ENCODE results near the gene HCAR3.
"Not testable (repeated sequence)": the region's sequence is repeated elsewhere in the genome, so short reads cannot be mapped to it uniquely, and the experiment has no call there.

Gene HCAR3

GRCh38 chr12:122721057-122721545 lies 4.5 kb upstream of the HCAR3 start:
- no peak for DNase-seq

DNA sequence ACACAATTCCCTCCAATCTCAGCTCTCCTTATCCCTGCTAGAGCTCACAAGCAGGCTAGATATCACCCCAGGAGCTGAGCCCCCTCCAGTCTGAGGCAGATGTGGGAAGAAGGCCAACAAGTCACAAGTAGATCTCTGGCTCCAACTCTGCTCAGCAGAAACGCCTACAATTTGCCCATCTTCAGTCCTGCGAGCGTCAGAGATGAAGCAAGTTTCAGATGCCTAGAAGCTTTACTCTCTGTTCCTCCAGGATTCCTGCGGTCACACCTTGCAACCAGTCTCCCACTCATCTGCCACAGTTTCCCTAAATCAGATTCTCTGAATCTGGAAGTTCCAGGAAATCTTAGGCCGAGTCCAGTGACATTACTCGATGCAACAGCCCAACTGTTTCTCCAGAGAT lies 1.4 kb downstream of the HCAR3 start:
- DNase-seq = not testable (repeated sequence)

DNA sequence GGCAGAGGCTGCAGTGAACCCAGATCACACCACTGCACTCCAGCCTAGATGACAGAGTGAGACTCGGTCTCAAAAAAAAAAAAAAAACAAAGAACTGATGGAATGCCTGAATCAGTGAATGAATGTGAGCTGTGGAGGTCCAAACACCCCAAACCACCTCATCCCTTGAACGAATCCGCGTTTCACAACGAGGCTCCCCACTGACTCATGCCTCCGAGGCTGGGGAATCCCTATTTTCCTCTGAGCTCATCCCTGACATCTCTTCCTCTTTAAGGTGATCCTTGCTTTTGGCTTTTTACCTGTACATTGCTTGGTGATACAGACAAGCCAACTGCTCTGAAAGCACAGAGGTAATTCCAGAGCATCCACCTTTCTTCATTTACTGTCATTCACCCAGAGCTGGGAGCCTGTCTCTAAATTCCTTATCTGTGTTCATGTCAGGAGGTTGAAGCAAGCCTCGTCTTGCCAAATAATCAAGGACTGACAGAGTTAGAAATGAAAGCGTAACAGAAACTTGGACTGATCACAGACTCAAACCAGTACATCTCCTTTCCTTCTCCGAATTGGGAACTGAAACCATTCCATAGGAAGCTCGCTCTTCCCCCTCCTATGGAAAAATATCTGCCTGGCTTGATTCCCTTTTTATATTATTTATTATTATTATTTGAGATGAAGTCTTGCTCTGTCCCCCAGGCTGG lies 3.0 kb downstream of the HCAR3 start:
- not testable (repeated sequence) for DNase-seq

DNA sequence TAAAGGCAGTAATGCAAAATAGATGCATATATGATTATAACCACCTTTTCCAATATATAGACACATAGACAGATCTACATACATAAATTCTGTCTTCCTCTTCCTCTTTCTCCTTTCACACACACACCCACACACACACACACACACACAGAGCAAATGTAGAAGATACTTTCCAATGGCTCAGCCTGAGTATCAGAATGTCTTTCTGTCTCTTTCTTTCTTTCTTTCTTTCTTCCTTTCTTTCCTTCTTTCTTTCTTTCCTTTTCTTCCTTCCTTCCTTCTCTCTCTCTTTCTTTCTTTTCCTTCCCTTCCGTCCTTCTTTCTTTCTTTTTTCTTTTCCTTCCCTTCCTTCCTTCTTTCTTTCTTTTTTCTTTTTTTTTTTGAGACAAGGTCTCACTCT lies 5.3 kb downstream of the HCAR3 start:
- DNase-seq = not testable (repeated sequence)

DNA sequence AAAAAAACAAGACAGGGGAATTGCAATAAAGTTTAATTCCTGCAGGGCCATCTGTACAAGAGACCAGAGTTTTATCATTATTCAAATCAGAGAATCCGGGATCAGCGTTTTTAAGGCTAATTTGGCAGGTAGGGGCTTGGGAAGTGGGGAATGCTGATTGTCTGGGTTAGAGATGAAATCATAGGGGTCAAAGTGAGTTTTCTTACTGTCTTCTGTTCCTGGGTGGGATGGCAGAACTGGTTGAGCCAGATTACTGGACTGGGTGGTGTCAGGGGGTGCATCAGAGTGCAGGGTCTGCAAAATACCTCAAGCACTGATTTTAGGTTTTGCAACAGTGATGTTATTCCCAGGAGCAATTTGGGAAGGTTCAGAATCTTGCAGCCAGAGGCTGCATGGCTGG lies 6.3 kb downstream of the HCAR3 start:
- not testable (repeated sequence) for DNase-seq

GRCh38 chr12:122709287-122709686 lies 7.3 kb downstream of the HCAR3 start:
- DNase-seq = not testable (repeated sequence)

DNA sequence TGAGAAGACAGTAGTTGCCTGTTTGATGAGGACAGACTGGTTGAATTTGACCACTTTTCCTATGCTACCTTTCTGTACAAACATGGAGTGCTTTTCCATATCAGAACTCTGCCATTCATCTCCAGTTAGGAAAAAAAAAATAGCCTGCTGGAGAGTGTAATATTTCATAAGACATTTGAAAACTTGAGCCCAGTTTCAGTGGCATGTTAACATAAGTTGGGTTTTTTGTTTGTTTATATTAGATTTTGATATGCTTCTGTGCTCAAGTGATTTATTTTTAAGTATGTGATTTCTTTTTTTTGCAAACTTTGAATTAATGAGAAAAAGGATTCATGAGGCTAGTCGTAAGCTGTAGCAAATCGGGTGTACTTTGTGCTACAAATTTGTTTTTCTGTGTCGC lies 12.8 kb downstream of the HCAR3 start:
- not testable (repeated sequence) for DNase-seq

DNA sequence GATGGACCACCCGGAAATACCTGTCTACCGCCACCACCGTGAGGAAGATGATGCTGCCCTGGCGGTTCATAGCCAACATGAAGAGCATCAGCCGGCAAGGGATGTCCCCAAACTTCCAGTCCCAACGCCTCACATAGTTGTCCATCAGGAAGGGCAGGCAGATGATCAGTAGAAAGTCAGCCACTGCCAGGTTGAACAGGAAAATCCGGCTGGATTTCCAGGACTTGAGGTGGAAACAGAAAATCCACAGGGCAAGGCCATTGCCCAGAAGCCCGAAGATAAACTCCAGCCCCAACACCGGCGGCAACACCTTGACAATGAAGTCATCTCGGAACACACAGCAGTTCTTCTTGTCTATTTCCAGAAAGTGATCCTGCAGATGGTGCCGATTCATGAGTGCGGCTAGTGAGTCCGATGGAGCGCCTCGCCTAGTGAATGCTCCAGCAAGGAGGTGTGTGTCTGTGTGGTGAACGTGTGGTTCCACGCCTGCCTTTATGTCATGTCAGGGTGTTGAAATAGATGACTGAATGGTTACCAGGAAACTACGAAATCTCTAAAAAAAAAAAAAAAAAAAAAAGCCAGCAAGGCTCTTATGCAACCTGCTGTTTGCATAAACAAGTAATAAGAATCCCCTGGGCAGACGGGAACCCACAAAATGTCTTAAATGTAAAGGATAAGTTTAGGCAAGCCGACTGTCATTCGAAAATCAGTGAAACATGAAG lies 13.6 kb downstream of the HCAR3 start, which contains the start of gene HCAR2:
Gene HCAR2 (minus strand): TSS at position 468 of the 722 bp plus-strand sequence. CDS start 74 bp downstream, at position 394.
- not testable (repeated sequence) for DNase-seq

- not testable (repeated sequence) for DNase-seq
Observed at GRCh38 chr12:122701481-122701880, 15.1 kb downstream of the HCAR3 start.

- DNase-seq = not testable (repeated sequence)
Observed at GRCh38 chr12:122700038-122700710, 16.4 kb downstream of the HCAR3 start.

GRCh38 chr12:122696922-122697321 lies 19.7 kb downstream of the HCAR3 start:
- DNase-seq = not testable (repeated sequence)

GRCh38 chr12:122691566-122691965 lies 25.0 kb downstream of the HCAR3 start:
- DNase-seq = no peak

DNA sequence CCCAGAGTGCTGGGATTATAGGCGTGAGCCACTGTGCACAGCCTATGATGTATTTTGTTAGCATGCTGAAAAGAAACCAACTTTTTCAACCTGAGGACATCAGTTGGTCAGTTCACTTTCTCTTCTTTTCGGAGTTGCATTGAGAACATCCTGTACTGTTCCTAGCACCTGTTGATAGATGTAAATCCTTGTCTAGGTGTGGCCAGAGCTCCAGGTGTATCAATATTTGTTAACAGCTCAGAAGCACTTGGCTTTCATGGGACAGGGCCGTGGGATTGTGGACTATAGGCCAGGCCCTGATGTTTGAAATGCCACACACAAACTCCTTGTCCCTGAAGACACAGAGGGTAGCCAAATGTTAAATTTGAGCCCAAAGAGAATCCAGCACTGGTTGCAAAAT lies 28.3 kb downstream of the HCAR3 start:
- no peak for DNase-seq

DNA sequence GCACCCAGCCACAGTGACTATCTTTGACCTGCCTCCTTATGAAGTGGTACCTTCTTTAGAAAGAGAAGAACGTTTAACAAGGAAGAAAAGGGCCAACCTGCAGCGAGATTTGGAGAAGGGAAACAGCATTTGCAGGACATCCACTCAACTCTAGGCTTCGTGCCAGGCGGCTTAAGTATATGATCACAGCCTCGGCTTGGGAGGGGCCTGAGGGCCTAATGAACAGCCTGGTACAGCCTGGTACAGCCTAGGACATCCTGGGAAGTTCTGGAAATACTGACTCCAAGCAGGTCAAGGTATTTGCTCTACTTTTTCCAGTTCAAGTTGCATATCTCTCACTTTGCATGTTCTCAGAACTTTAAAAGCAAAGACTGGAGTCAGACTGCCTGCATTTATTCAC lies 29.5 kb downstream of the HCAR3 start:
- no peak for DNase-seq

- no peak for DNase-seq
Observed at GRCh38 chr12:122686538-122686937, 30.1 kb downstream of the HCAR3 start.

GRCh38 chr12:122684297-122684813 lies 32.3 kb downstream of the HCAR3 start:
- DNase-seq = no peak

DNA sequence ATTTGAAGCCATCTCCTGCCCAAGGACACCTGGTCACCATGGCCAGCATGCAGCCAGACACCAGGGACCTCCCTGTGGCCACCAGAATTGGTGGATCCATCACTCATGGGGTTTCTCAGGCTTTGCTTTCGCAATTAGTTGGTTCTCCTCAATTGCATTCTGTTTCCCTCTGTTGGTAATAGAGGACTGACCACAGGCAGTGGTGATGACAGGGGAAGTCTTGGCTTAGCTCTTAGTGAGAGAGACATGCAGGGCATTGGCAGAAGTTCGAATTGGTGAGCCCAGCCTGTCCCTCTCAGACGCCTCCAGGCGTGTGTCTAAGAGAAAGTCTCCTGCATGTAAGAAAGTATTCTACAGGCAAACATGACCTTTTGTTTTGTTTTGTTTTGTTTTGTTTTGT lies 34.8 kb downstream of the HCAR3 start:
- DNase-seq = no peak

DNA sequence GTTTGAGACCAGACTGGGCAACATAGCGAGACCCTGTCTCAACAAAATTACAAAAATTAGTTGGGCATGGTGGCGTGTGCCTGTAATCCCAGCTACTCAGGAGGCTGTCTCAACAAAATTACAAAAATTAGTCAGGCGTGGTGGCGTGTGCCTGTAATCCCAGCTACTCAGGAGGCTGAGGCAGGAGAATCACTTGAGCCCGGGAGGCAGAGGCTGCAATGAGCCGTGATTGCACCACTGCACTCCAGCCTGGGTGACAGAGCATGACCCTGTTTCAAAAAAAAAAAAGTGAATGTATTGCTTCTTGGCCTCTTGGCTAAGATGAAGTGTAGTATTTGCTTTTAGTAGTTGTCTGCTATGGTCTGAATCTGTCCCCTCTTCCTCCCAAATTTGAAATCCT lies 35.6 kb downstream of the HCAR3 start:
- DNase-seq = not testable (repeated sequence)

GRCh38 chr12:122676781-122677180 lies 39.8 kb downstream of the HCAR3 start:
- DNase-seq = not testable (repeated sequence)

DNA sequence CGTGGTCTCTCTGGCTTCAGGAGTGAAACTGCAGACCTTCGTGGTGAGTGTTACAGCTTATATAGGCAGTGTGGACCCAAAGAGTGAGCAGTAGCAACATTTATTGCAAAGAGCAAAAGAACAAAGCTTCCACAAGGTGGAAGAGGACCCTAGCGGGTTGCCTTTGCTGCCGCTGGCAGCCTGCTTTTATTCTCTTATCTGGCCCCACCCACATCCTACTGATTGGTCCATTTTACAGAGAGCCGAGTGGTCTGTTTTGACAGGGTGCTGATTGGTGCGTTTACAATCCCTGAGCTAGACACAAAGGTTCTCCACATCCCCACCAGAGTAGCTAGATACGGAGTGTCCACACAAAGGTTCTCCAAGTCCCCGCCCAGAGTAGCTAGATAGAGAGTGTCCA lies 40.6 kb downstream of the HCAR3 start:
- DNase-seq = not testable (repeated sequence)

DNA sequence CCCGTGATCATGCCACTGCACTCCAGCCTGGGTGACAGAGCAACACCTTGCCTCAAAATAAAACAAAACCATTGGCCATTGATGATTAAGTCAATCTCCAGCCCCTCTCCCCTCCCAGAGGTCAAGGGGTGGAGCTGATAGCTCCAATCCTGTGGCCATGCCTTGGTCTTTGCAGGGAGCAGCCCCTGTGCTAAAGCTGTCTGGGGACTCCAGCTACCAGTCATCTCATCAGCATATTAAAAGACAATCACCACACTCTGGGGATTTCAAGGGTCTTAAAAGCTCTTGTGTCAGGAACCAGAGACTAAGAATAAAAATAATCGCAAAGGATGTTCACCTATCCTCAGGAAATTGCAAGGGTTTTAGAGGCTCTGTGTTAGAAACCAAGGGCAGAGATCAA lies 44.1 kb downstream of the HCAR3 start:
- DNase-seq = no peak

GRCh38 chr12:122669397-122670070 lies 47.1 kb downstream of the HCAR3 start:
- DNase-seq = no peak

GRCh38 chr12:122668268-122668667 lies 48.3 kb downstream of the HCAR3 start:
- DNase-seq = no peak

Data from NCI-H1417 treated with DMSO at 0.1 percent for 48 hours (cell line).